Activated T-cell treated with anti-CD3 and anti-CD28 coated beads, Interleukin-2, amount 50 U/mL, for 48 hours (primary cell): ENCODE data around the gene POFUT2.
A peak's percentile ranks its signal among the peaks of the same experiment; 100 is the strongest.

Source experiments
- DNase-seq, 2 experiments: peaks; one replicate each; pipeline ENCODE4 v3.0.0-alpha.2; 2020

Gene POFUT2

GRCh38 chr21:45248301-45248892 lies 39.3 kb downstream of the POFUT2 start:
- no peak for DNase-seq

GRCh38 chr21:45246386-45247320 lies 41.0 kb downstream of the POFUT2 start:
- no peak for DNase-seq

- DNase-seq: no peak
Observed at GRCh38 chr21:45244799-45245340, 42.8 kb downstream of the POFUT2 start.

GRCh38 chr21:45243603-45244002 lies 44.1 kb downstream of the POFUT2 start:
- DNase-seq: no peak

GRCh38 chr21:45241357-45241756 lies 46.3 kb downstream of the POFUT2 start:
- no peak for DNase-seq

GRCh38 chr21:45237401-45237800 lies 50.3 kb downstream of the POFUT2 start:
- DNase-seq: no peak

- no peak for DNase-seq
Observed at GRCh38 chr21:45236481-45236880, 51.2 kb downstream of the POFUT2 start.

- DNase-seq: no peak
Observed at GRCh38 chr21:45235488-45235887, 52.2 kb downstream of the POFUT2 start.

GRCh38 chr21:45234965-45235364 lies 52.7 kb downstream of the POFUT2 start:
- no peak for DNase-seq

GRCh38 chr21:45234127-45234526 lies 53.6 kb downstream of the POFUT2 start:
- DNase-seq: no peak

GRCh38 chr21:45231705-45232104 lies 56.0 kb downstream of the POFUT2 start:
- no peak for DNase-seq

GRCh38 chr21:45228656-45229240 lies 58.9 kb downstream of the POFUT2 start:
- DNase-seq: no peak

GRCh38 chr21:45228171-45228641 lies 59.5 kb downstream of the POFUT2 start:
- peak; percentile 85 to 86 for DNase-seq

- no peak for DNase-seq
Observed at GRCh38 chr21:45227735-45228134, 60.0 kb downstream of the POFUT2 start.

- DNase-seq: peak; percentile 44
Observed at GRCh38 chr21:45226540-45227326, 61.0 kb downstream of the POFUT2 start.

- DNase-seq: no peak
Observed at GRCh38 chr21:45225741-45226327, 61.9 kb downstream of the POFUT2 start.

- no peak for DNase-seq
Observed at GRCh38 chr21:45225041-45225740, 62.5 kb downstream of the POFUT2 start.

GRCh38 chr21:45224189-45224938 lies 63.3 kb downstream of the POFUT2 start:
- DNase-seq: no peak

GRCh38 chr21:45223236-45224185 lies 64.2 kb downstream of the POFUT2 start:
- no peak for DNase-seq

GRCh38 chr21:45222001-45222400 lies 65.7 kb downstream of the POFUT2 start:
- DNase-seq: no peak
